ENCODE measurements around the gene XPO5. TPM values are rescaled to one million over a fixed set of nuclear protein-coding genes. Genes with fewer than 3 reads are reported as not detected.

Gene XPO5
- total and polyA plus RNA-seq, 9 of the 15 experiments (the other 6 are each of a cell fraction or from before 2014, with no cell fraction given) = 36.0 to 170 (median 99.1) TPM

GRCh38 chr6:43570876-43571441 is 4.9 kb downstream of the XPO5 start (continued):
- TF ChIP-seq, protein P1, sequence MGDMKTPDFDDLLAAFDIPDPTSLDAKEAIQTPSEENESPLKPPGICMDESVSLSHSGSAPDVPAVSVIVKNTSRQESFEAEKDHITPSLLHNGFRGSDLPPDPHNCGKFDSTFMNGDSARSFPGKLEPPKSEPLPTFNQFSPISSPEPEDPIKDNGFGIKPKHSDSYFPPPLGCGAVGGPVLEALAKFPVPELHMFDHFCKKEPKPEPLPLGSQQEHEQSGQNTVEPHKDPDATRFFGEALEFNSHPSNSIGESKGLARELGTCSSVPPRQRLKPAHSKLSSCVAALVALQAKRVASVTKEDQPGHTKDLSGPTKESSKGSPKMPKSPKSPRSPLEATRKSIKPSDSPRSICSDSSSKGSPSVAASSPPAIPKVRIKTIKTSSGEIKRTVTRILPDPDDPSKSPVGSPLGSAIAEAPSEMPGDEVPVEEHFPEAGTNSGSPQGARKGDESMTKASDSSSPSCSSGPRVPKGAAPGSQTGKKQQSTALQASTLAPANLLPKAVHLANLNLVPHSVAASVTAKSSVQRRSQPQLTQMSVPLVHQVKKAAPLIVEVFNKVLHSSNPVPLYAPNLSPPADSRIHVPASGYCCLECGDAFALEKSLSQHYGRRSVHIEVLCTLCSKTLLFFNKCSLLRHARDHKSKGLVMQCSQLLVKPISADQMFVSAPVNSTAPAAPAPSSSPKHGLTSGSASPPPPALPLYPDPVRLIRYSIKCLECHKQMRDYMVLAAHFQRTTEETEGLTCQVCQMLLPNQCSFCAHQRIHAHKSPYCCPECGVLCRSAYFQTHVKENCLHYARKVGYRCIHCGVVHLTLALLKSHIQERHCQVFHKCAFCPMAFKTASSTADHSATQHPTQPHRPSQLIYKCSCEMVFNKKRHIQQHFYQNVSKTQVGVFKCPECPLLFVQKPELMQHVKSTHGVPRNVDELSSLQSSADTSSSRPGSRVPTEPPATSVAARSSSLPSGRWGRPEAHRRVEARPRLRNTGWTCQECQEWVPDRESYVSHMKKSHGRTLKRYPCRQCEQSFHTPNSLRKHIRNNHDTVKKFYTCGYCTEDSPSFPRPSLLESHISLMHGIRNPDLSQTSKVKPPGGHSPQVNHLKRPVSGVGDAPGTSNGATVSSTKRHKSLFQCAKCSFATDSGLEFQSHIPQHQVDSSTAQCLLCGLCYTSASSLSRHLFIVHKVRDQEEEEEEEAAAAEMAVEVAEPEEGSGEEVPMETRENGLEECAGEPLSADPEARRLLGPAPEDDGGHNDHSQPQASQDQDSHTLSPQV (IDR thresholded peaks at IDR 0.05) = peak; percentile 92
- TF ChIP-seq, protein P2, sequence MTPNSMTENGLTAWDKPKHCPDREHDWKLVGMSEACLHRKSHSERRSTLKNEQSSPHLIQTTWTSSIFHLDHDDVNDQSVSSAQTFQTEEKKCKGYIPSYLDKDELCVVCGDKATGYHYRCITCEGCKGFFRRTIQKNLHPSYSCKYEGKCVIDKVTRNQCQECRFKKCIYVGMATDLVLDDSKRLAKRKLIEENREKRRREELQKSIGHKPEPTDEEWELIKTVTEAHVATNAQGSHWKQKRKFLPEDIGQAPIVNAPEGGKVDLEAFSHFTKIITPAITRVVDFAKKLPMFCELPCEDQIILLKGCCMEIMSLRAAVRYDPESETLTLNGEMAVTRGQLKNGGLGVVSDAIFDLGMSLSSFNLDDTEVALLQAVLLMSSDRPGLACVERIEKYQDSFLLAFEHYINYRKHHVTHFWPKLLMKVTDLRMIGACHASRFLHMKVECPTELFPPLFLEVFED (CRISPR knock-in tag; conservative IDR thresholded peaks at IDR 0.05) = no peak
- TF ChIP-seq CBX3 (IDR thresholded peaks at IDR 0.05; ENCODE audit: borderline replicate concordance in 1 of 2, low read length in 2 of 2) (no peak), RBFOX2 (IDR thresholded peaks at IDR 0.05; ENCODE audit: low read depth, low read length) (no peak), ATF7 (IDR thresholded peaks at IDR 0.05) (peak; percentile 99), ZNF586 (CRISPR knock-in tag; conservative IDR thresholded peaks at IDR 0.05) (no peak), POLR2H (tag; IDR thresholded peaks at IDR 0.05; ENCODE audit: low read depth) (peak; percentile 89), ZNF224 (CRISPR knock-in tag; IDR thresholded peaks at IDR 0.05) (no peak), HES1 (IDR thresholded peaks at IDR 0.05; ENCODE audit: low read depth) (no peak), NFIC (IDR thresholded peaks at IDR 0.05) (no peak), E2F8 (IDR thresholded peaks at IDR 0.05; ENCODE audit: low read depth, partially characterized antibody) (no peak), ZNF143 (CRISPR knock-in tag; IDR thresholded peaks at IDR 0.05) (no peak), POLR2B (IDR thresholded peaks at IDR 0.05; ENCODE audit: low read depth, partially characterized antibody) (peak; percentile 63)
- TF ChIP-seq, protein P3, sequence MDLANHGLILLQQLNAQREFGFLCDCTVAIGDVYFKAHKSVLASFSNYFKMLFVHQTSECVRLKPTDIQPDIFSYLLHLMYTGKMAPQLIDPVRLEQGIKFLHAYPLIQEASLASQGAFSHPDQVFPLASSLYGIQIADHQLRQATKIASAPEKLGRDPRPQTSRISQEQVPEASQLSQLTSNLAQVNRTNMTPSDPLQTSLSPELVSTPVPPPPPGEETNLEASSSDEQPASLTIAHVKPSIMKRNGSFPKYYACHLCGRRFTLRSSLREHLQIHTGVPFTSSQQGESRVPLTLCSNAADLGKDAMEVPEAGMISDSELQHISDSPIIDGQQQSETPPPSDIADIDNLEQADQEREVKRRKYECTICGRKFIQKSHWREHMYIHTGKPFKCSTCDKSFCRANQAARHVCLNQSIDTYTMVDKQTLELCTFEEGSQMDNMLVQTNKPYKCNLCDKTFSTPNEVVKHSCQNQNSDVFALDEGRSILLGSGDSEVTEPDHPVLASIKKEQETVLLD (IDR thresholded peaks at IDR 0.05) = no peak
- TF ChIP-seq, protein P4, sequence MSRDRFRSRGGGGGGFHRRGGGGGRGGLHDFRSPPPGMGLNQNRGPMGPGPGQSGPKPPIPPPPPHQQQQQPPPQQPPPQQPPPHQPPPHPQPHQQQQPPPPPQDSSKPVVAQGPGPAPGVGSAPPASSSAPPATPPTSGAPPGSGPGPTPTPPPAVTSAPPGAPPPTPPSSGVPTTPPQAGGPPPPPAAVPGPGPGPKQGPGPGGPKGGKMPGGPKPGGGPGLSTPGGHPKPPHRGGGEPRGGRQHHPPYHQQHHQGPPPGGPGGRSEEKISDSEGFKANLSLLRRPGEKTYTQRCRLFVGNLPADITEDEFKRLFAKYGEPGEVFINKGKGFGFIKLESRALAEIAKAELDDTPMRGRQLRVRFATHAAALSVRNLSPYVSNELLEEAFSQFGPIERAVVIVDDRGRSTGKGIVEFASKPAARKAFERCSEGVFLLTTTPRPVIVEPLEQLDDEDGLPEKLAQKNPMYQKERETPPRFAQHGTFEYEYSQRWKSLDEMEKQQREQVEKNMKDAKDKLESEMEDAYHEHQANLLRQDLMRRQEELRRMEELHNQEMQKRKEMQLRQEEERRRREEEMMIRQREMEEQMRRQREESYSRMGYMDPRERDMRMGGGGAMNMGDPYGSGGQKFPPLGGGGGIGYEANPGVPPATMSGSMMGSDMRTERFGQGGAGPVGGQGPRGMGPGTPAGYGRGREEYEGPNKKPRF (IDR thresholded peaks at IDR 0.05; ENCODE audit: low read depth, low read length) = no peak
